ENCODE measurements around the gene CITED1. TPM values are rescaled to one million over a fixed set of nuclear protein-coding genes. Genes with fewer than 3 reads are reported as not detected.
A peak's percentile ranks its signal among the peaks of the same experiment; 100 is the strongest.

Gene CITED1
- total and polyA plus RNA-seq, 7 donors: 0.19 to 2.3 (median 0.78) TPM; not detected in 3

- Histone ChIP-seq H3K4me3 (no peak overlapping the region), H3K36me3 (ENCODE audit: insufficient read depth in 1 of 2, low read depth in 1 of 2) (no peaks in the 10 kb centered on the region), H3K27ac (no peak overlapping the region), H3K9me3 (no peaks in the 10 kb centered on the region), H3K4me1 (peaks cover 3% of the 10 kb centered on the region), H3K27me3 (ENCODE audit: insufficient read depth in 3 of 3, low read length in 2 of 3) (peaks cover 0 to 77% (median under 1%) of the 10 kb centered on the region in 3 donors)
- 44 to 69% (median 51%) methylated on average over 4 of the region's 4 CpGs for WGBS, 3 donors
- intact Hi-C loops (cut with DNase I): loop anchor here in 1 of 2 donors (10.0 kb wide), 1 partner anchor 245 kb away; no protein-coding TSS in a partner anchor
- TF ChIP-seq CTCF (IDR thresholded peaks at IDR 0.05): no peak
- ATAC-seq (peak in 1 of 4 donors; percentile 46), DNase-seq (no peak)
Measured at GRCh38 chrX:72299891-72300630, 5.7 kb downstream of the CITED1 start.

- no peaks in the 10 kb centered on the region for H3K4me1 ChIP-seq
- intact Hi-C loops (cut with DNase I): no loop called here
- no peak overlapping the region for H3K4me3 ChIP-seq
- no peaks in the 10 kb centered on the region for H3K9me3 ChIP-seq
- ATAC-seq: peak in 2 of 4 donors; percentile 44 to 67
- peaks cover 0 to 59% (median 0%) of the 10 kb centered on the region in 3 donors for H3K27me3 ChIP-seq (ENCODE audit: insufficient read depth in 3 of 3, low read length in 2 of 3)
- no peak for TF ChIP-seq CTCF (IDR thresholded peaks at IDR 0.05)
- DNase-seq: no peak
- 19 to 53% (median 39%) methylated on average over 4 of the region's 4 CpGs for WGBS, 3 donors
- no peaks in the 10 kb centered on the region for H3K36me3 ChIP-seq (ENCODE audit: insufficient read depth in 1 of 2, low read depth in 1 of 2)
- H3K27ac ChIP-seq: no peak overlapping the region
Measured at GRCh38 chrX:72297953-72298730, 7.6 kb downstream of the CITED1 start.

- 67 to 90% (median 70%) methylated on average over 1 of the region's 1 CpG for WGBS, 3 donors
- intact Hi-C loops (cut with DNase I): no loop called here
- Histone ChIP-seq H3K9me3 (no peaks in the 10 kb centered on the region), H3K27ac (no peak overlapping the region), H3K4me1 (no peaks in the 10 kb centered on the region), H3K4me3 (no peak overlapping the region), H3K36me3 (ENCODE audit: insufficient read depth in 1 of 2, low read depth in 1 of 2) (no peaks in the 10 kb centered on the region), H3K27me3 (ENCODE audit: insufficient read depth in 3 of 3, low read length in 2 of 3) (peaks cover 0 to 55% (median 0%) of the 10 kb centered on the region in 3 donors)
- no peak for TF ChIP-seq CTCF (IDR thresholded peaks at IDR 0.05)
- ATAC-seq (no peak), DNase-seq (no peak)
Measured at GRCh38 chrX:72296991-72297390, 8.7 kb downstream of the CITED1 start.

DNA sequence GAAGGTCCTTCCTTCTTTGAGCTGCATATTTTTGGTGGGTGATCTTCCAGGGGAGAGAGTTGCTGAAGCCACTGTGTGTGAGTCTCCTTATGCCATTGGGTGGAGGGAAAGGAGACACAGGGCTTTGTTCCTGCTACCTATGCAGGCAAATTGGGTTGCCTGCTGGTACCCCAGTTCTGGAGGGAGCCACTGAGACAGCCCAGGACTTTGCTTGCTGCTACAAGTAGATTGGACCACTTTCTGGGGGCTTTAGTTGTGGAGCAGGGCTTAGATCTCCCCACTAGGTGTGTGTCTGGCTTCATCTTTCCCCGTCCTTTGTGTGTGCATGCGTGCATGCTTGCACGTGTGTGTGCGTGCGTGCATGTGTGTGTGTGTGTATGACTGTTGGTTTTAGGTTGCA lies 10.0 kb downstream of the CITED1 start:
- H3K27ac ChIP-seq: no peak overlapping the region
- no peaks in the 10 kb centered on the region for H3K4me1 ChIP-seq
- ATAC-seq (no peak), DNase-seq (no peak)
- peaks cover 0 to 45% (median 0%) of the 10 kb centered on the region in 3 donors for H3K27me3 ChIP-seq (ENCODE audit: insufficient read depth in 3 of 3, low read length in 2 of 3)
- TF ChIP-seq CTCF (IDR thresholded peaks at IDR 0.05): no peak
- WGBS, 3 donors: 74 to 85% (median 81%) methylated on average over 5 of the region's 5 CpGs
- no peak overlapping the region for H3K4me3 ChIP-seq
- intact Hi-C loops (cut with DNase I): no loop called here
- H3K36me3 ChIP-seq (ENCODE audit: insufficient read depth in 1 of 2, low read depth in 1 of 2): no peaks in the 10 kb centered on the region
- H3K9me3 ChIP-seq: no peaks in the 10 kb centered on the region

Measured in psoas muscle (tissue), 8 donors.